HG02798 (cell line): ENCODE measurements around the gene RALGPS2.
"Not testable (repeated sequence)": the region's sequence is repeated elsewhere in the genome, so short reads cannot be mapped to it uniquely, and the experiment has no call there.

Source experiments
- ATAC-seq: cut with Tn5 transposase; IDR thresholded peaks from one replicate; pipeline ENCODE4 v1.9.1; 2021; ENCODE audit warnings: mild to moderate bottlenecking; ENCODE audit not compliant: unreplicated experiment, poor library complexity

Gene RALGPS2

DNA sequence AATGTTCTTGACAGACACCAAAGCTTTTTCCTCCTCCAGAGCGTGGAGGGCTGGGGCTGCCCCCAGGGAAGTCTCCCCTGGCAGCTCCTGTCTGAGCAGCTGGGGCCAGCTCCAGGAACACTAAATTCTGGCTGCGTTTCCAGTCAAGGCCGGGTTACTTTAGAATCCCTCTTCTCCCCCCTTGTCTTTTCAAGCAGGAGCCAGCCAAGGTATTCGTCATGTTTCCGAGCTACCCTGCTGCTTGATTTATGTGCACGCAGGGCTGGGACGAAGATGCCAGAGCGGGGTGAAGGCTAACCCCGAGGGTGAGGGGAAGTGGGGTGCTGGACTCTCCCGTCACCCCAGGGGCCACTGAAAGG is 213.9 kb downstream of the RALGPS2 start:
- no peak for ATAC-seq

DNA sequence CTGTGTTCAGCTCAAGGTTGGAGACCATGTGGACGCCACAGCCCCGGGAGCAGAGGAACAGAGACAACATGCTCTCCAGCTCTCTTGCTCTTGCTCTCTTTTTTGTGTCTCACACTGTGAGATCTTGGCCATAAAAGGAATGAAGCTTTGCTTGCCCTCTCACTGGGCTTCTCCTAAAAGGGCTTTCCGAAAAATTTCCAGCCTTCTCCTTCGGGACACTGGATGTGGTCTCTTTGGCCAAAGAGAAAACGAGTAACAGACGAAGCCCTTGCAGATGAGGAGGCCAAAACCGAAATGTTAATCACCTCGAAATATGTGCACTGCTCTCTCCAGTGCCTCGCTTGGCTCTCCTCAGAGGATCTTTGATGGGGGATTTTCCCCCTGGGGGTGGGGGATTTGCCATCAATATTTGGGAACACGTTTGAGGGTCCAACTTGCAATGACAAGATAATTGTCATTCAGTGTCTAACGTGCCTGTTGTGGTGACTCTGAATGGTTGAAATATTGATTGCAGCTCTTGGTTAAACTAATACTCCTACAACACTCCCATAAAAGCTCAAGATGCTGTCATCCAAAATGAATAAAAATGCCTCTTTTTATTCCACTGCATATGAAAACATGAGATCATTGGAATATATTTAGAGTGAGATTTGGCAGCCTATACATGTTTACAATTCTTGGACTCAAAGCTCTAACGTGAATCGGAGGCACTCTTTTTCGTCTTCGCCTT is 214.5 kb downstream of the RALGPS2 start:
- ATAC-seq = no peak

DNA sequence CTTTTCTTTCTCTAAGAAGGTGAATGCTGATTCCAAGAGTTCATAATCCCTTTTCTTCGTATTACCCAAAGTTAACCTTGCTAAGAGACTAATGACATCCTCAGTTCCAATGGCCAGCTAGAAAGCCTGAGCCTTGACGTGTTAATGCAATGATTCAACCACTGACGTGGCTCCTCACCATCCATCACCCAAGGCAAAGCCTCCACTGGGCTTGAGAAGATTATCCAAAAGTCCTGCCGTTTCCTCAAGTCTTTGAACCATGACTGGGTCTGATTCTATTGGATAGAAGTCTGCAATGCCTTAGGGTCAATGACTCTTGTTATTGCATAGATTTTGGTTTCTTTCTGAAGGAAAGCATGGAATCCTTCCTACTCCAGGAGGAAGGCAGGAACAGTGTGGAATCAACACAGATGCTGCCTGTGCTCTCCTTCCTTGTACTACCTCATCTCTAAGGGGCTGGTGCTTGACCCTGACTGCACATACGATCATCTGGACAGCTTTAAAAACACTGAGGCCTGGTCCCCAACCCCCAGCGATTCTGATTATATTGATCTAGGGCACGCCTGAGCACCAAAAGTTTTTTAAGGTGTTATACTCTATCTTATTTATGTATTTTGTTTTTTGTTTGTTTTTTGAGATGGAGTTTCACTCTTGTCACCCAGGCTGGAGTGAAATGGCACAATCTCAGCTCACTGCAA is 215.2 kb downstream of the RALGPS2 start:
- no peak for ATAC-seq

DNA sequence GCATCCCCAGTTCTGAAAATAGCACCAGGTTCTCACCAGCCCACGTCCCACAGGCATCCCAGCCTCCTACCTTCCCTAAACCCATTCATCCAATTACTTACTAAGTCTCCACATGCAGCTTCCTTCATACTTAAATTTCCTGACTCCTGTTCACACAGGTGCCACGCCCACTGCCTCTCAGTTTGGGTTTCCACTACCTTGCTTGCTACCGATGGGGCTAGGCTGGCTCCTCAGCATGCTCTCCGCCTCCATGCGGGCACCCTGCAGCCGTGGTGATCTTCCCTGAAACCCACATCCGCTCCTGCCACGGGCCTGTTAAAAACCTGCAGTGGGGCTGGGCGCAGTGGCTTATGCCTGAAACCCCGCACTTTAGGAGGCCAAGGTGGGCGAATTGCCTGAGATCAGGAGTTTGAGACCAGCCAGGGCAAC is 216.2 kb downstream of the RALGPS2 start:
- no peak for ATAC-seq

DNA sequence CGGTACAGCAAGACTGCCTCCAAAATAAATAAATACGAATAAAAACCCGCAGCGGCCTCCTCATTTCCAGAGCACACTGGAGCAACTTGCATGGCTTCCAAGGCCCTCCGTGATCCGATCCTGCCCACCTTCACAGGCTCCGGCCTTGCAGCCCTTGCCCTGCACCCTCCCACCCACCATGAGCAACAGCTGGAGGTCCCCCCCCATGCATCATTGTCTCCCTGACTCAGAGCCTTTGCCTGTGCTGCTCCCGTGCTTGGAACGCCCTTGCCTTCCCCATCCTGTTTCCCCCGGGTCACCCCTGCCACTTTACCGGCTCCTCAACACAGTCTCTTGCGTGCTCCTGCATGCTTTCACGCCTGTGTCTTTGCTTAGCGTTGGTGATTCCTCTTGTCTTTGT is 216.8 kb downstream of the RALGPS2 start:
- no peak for ATAC-seq

DNA sequence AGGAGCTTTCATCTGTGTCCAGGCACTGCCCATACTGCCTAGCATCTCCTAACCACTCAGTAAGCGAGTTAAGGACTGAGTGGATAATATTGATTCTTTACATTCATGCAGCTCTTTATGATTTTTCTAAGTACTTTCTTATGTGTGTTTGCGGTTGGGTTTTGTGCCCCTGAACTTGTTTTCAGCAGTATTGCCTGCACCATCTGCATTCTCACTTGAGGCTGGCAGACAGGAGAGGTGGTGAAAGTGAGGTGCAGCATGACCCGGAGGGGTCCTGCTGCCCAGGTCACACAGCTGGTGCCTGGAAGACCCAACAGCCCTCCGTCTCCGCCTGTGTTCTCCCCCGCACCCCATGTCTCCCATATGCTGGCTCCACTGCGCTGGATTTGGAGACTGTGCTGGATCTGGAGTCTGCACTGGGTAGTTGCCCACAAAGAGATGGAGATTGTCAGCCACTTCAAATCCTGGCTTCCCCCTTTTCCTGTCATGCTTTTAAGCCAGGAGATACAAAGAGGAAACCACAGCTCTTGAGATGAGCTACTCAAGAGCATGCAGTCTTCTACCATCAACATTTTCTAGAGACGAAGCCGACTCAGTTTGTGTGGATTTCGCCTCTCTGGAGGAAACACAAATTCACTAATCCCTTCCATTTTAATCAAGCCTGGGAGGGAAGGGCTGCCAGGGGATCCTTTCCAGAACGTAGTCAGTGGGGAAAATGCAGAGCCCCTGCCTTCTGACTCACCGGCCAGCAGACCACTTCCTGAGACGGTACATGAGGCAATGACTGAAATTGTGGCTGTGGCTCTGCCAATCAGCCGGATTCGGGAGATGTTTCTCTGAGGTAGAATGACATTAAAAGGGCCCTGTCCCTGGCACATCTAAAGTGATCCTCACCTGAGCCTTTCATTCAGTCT is 217.5 kb downstream of the RALGPS2 start:
- ATAC-seq = no peak

DNA sequence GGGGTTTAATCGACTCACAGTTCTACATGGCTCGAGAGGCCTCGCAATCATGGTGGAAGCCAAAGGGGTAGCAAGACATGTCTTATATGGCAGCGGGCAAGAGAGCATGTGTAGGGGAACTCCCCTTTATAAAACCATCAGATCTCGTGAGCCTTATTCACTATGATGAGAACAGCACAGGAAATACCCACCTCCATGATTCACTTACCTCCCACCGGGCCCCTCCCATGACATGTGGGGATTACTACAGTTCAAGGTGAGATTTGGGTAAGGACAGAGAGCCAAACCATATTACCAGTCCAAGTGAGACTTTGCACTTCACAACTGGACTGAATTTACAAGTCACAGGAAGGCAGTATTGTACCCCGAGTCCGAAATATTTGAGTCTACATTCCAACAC is 219.7 kb downstream of the RALGPS2 start:
- no peak for ATAC-seq

DNA sequence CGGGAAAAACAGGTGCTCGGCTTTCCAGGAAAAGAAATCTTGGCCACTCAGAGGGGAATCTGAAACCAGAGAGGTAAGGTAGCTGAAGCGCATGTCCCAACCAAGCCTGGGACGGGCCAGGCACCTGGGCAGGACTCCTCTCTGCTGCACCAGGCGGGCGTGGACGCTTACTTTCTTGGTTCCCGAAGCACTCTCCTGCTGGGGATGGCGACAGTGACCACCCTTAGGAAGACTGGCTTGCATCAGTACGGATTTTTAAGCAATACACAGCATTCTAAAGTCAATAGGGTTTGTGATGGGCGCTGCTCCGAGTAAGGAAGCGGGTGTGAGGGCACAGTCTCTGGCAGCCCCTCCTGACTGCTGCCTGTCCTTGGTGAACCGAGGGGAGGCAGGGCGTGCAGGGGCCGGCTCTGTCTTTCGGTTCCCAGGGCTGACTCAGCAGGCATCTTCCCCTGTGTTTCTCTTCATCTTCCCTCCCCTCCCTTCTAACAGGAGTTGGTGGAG is 220.8 kb downstream of the RALGPS2 start:
- ATAC-seq = no peak

DNA sequence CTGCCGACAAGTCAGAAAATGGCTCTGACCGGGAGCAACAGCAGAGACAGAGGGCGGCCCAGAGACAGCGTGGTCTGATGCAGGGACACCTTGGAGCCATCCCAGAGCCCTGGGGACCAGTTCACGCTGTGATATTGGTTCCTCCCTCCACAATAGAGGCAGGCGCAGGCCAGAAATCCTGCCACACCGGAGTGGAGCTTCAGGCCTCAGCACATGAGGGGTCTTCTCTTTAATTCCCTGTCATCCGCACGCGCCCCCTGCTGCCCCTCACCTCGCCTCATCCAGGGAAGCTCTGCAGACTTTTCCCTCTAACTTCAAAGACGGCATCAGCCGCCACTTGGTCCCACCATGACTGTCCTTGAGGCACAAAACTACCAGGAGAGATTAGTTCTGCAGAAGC is 221.4 kb downstream of the RALGPS2 start:
- ATAC-seq = no peak

DNA sequence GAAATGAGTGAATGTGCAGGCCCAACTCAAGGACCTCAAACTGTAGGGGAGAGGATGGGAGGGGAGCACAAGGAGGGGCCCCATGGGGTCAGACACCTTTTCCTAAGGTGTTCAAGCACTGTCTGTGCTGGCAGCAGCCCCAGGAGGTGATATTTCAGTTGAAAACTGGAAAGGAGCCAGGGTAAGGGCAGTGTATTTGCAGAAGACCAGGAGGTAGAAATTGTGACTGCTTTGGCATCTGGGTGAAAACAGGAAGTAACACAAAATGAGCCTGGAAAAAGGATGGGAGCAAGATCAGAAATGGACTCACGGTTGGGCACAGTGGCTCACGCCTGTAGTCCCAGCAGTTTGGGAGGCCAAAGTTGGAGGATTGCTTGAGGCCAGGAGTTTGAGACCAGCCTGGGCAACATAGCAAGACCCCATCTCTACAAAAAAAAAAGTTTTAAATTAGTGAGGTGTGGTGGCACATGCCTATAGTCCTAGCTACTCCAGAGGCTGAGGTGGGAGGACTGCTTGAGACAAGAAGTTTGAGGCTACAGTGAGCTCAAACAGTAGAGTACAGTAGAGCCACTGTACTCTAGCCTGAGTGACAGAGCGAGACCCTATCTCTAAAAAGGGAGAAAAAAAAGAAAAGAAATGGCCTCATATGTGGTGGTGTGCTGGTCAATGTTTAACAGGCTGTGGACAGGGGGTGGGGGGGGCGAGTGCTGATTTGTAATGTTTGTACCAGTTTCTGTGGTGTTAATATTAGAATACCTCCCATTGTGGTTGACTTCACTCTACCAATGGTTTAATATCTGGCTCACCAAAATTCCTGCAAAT is 222.0 kb downstream of the RALGPS2 start:
- ATAC-seq = no peak

DNA sequence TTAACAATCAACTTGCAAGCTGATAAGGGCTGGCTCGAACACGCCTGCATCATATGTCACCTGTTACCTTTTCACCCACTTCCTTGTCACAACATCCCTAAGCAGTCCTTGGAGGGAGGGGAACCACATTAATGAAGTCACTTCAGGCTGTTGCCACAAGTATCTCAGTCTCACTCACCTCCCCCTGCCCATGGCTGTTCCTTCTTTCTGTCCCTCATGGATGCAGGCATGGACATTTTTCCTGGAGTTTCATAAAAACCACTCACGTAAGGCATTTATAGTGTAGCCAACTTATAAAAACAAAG is 222.6 kb downstream of the RALGPS2 start:
- no peak for ATAC-seq

DNA sequence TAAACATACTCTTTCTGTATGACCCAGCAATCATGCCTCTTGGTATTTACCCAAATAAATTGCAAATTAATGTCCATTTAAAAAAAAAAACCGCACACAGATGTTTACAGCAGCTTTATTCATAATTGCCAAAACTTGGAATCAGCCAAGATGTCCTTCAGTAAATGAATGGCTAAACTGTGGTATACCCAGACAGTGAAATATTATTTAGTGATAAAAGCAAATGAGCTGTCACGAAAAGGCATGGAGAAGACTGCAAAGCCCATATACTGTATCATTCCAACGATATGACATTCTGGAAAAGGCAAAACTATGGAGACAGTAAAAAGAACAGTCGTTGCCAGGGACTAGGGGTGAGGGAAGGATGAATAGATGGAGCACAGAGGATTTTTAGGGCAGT is 223.6 kb downstream of the RALGPS2 start:
- ATAC-seq = no peak

DNA sequence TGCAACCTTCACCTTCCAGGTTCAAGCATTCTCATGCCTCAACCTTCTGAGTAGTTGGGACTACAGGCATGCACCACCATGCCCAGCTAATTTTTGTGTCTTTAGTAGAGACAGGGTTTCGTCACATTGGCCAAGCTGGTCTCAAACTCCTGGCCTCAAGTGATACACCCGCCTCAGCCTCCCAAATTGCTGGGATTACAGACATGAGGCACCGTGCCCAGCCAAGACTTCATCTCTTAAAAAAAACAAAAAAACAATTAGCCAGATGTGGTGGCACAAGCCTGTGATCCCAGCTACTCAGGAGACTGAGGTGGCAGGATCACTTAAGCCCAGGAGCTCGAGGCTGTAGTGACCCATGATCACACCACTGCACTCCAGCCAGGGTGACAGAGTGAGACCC is 224.8 kb downstream of the RALGPS2 start:
- not testable (repeated sequence) for ATAC-seq

DNA sequence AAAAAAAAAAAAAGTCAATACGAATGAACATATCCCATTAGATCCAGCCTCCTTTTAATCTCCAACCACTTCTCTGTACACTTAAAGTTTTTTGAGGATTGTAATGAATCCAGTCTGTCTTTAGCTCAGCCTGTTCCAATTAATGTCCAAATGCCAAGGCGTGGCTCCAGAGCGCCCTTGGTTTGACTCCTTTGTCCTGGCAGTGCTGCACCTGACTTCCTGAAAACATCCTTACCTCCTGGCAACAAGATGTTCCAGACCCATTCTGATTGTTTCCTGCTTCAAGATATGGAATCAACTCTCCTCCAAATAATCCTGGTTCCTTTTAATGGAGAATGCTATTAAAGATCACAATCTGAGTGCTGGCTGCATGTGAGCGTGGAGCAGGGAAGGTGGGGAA is 226.6 kb downstream of the RALGPS2 start:
- ATAC-seq = no peak

DNA sequence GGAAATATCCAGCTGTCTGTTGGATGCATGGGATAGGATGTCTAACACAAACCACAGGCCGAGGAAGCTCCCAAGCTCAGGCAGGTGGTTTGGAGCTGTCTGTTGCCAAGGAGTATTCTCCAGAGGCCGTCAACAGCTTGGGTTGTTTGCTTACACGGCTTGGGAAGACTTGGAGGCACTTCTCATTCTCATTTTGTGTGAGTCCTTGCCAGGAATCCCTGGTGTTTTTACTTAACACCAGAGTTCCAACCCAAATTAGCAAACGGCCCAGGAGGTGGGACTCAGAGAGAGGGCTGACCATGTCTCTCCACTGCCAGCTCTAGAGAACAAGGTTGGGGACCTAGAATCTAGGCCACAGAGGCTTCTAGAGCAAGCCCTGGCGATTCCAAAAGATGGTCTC is 228.0 kb downstream of the RALGPS2 start:
- no peak for ATAC-seq

DNA sequence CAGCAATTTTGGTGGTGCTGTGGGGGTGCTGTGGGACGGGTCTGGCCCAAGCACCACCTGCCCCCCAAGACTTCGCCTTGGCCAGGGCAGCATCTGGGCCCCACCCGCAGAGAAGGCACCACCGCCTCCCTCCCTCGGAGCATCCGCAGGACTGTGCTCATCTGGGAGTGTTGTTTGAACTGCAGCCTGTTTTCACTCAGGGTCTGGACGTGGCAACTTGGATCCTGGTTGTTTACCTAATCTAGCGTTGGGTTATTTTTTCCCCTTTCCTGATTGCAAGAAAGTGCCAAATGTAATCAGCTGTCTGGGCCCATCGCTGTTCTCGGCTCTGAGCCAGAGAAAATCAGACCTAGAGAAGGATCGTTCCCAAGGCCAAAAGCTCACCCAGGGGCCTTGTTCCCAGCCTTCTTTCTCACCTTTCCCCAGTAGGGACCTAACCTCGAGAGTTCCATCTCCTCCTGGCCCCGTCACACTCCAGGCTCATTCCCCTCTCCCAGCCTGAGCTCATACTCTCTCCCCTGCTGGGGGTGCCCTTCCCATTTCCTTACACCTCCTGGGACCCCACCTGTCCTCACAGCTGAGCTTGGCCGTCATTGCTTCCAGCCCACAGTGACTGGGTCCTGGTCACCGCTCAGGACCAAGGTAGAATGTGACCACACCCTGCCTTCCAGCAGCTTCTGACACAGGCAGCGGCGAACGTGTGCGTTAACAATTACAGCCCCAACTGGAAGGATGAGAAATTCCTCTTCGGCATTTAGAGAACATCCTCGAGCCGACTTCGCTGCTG is 228.7 kb downstream of the RALGPS2 start:
- ATAC-seq = no peak

DNA sequence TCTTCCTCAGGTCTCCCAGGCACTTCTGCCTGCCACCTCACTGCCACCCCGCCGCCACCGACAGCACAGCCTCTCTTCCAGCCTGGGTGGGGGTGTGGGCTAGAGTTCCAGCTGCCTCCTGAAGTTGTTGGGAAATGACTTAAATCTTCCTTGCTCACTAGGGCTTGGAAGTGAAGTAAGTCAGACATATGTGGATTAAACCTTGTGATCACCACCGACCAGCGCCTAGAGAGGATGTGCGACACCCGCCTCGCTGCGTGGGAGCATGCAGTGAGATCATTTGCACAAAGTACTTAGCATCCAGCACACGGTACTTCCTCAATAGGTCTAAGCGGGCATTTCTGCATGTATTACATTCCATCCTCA is 229.3 kb downstream of the RALGPS2 start:
- ATAC-seq = no peak

DNA sequence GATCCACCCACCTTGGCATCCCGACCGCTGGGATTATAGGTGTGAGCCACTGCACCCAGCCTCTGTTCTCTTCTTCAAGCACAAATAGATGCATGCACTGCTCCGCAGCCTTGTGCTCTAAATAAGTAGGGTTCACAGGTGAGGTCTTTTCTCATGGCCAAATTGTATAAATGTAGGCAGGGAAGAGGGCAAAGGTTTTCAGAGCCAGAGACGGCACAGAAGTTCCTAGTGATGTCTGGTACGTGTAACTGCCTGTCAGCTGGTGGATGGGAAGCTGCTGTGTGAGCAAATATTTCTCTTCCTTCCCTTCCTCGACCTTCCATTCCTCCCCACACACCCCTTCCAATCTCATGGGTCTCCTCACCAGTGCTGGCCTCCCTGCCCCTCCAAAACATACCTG is 229.9 kb downstream of the RALGPS2 start:
- ATAC-seq = no peak

DNA sequence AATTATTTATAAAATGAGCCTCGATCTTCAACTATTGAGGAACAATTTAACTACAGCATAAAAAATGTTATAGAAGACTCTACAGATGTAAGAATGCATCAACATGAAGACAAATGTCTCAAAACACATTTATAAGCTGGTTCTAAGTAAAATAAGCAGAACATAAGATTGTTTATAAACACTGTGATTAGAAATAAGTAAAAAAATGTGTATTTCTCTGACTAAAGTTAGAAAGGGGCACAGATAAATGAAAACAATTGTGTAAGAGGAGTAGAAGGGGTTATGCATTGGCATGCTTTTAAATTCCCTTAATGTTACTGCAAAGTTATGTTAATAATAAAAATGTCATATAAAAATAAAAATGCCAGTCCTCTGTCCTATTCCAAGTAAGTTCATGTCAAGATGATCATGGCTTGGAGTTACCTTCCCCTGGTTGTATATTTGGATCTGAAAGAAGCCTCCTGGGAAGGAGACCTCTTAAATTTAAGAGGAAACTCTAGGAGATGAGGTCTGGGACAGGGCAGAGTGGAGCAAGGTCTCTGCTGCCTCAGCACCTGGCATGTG is 230.4 kb downstream of the RALGPS2 start:
- ATAC-seq = no peak
